Lower lobe of right lung (tissue), 2 donors: ENCODE results near the gene OMP. TPM values are rescaled to one million over a fixed set of nuclear protein-coding genes. Genes with fewer than 3 reads are reported as not detected.

Experiments
- ATAC-seq, 2 donors: fragments of 200-7000 bp; cut with Tn5 transposase; one replicate each; pipeline ENCODE4 v1.9.1; 2020 to 2022; ENCODE audit warnings: mild to moderate bottlenecking in 2 of 2, moderate library complexity in 2 of 2
- DNase-seq: peaks from one replicate; pipeline ENCODE4 v3.0.0-alpha.2; 2020
- H3K27ac ChIP-seq: fragments of 200-600 bp; one replicate; pipeline ENCODE4 v1.8.0; 2022
- H3K27me3 ChIP-seq: fragments of 200-600 bp; one replicate; pipeline ENCODE4 v1.8.0; 2022; ENCODE audit warnings: low read depth
- H3K36me3 ChIP-seq: fragments of 200-600 bp; one replicate; pipeline ENCODE4 v1.8.0; 2022; ENCODE audit warnings: mild to moderate bottlenecking
- H3K4me1 ChIP-seq: fragments of 200-600 bp; one replicate; pipeline ENCODE4 v1.8.0; 2022
- H3K4me3 ChIP-seq: fragments of 200-600 bp; one replicate; pipeline ENCODE4 v1.8.0; 2022; ENCODE audit warnings: mild to moderate bottlenecking
- H3K9me3 ChIP-seq: fragments of 200-600 bp; one replicate; pipeline ENCODE4 v1.8.0; 2022
- intact Hi-C: fragments of 100-400 bp; cut with DNase I; formaldehyde crosslinking; loops from one replicate; pipeline ENCODE4 v1.11.0; 2022
- total RNA-seq: library from RNA; stranded (reverse); fragmentation: NEBNext Ultra II Directional; extraction: Animal tissue kit (Norgen Biotek cat#: 25700); gene quantifications from one replicate; pipeline ENCODE4 v1.2.1, GENCODE V29; 2021
- TF ChIP-seq, protein P1 (sequence below): fragments of 200-600 bp; IDR thresholded peaks from one replicate; pipeline ENCODE4 v1.8.0; 2022; ENCODE audit warnings: antibody characterized with exemption, mild to moderate bottlenecking
- donor health status: DM: no; HTN: yes; CAD: no; lungs with severe emphysema.

Gene OMP
- total RNA-seq, 1 donor from 2014 or later, result not detected

DNA sequence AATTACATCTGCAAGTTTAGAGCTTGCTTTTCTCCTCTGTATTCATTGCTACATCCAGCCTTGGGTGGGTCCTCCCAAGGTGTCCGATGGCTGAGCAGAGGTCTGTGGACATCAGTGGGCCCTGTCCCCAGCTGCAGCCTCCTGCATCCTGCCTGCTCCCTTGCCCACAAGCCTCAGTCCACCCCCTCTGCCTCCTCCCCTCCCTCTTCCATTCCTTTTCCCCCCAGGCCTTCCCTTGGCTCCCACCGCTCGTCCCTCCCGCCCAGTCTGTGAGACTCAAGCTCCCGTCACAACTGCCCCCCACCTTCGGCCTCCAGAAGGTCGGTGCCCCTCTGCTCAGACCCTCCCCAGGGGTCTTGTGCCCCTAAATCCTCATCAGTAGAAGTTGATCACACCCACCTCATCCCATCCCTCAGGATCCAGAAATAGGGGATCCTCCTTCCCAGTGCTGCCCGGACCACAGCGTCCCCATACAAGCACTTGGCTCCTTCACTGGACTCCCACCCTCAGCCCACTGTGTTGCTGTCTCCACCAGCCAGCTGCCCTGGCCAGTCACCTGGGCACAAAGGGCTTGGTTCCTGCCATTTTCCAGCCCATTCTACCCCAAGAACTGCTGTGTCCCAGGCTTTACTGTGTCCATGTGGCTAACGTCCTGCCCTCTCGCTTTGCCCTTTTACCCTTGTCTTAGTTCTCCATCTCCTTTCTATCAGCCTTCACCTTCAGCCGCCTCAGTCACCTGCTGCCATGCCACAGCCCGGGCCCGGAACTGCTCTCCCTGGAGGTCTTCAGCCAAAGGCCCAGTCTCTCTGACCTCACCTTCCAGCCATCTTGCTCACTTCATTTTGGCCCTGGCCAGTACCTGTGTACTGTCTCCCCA lies 2.2 kb upstream of the OMP start:
- intact Hi-C loops, result no loop called here

DNA sequence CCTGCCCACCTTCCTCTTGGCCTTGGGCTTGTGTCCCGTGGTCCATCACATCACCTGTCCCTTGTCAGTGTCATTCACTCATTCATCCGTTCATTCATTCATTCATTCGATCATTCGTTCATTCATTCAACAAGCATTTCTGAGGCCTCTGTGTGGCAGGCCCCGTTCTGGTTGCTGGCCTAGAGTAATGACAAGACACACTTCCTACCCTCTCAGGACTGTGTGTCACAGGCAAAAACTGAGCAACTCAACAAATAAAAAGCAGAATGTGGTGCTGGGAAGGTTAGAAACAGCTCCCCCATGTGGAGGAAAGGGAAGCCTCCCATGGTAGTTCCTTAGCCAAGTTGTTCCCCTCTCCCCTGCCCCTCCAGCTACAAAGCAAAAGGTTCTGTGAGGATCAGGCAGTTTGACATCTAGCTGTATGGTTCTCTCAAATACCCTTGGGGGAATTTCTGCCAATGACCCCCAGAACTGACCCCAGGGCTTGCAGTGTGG lies 1.6 kb upstream of the OMP start:
- Histone ChIP-seq H3K27ac (no peak overlapping the region), H3K4me1 (no peaks in the 10 kb centered on the region), H3K9me3 (no peaks in the 10 kb centered on the region), H3K36me3 (no peaks in the 10 kb centered on the region), H3K27me3 (no peaks in the 10 kb centered on the region), H3K4me3 (no peak overlapping the region)
- no peak for ATAC-seq
- peak; percentile 5 for DNase-seq
- intact Hi-C loops, result no loop called here
- TF ChIP-seq, protein P1, sequence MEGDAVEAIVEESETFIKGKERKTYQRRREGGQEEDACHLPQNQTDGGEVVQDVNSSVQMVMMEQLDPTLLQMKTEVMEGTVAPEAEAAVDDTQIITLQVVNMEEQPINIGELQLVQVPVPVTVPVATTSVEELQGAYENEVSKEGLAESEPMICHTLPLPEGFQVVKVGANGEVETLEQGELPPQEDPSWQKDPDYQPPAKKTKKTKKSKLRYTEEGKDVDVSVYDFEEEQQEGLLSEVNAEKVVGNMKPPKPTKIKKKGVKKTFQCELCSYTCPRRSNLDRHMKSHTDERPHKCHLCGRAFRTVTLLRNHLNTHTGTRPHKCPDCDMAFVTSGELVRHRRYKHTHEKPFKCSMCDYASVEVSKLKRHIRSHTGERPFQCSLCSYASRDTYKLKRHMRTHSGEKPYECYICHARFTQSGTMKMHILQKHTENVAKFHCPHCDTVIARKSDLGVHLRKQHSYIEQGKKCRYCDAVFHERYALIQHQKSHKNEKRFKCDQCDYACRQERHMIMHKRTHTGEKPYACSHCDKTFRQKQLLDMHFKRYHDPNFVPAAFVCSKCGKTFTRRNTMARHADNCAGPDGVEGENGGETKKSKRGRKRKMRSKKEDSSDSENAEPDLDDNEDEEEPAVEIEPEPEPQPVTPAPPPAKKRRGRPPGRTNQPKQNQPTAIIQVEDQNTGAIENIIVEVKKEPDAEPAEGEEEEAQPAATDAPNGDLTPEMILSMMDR, result peak; percentile 18

More for the DNA sequence above, 2.2 kb upstream of the OMP start:
- H3K27me3 ChIP-seq, result no peaks in the 10 kb centered on the region
- DNase-seq (peak; percentile 14), ATAC-seq (no peak)
- H3K27ac ChIP-seq, result no peak overlapping the region
- TF ChIP-seq, protein P1, result no peak
- H3K36me3 ChIP-seq, result no peaks in the 10 kb centered on the region
- H3K4me3 ChIP-seq, result no peak overlapping the region
- no peaks in the 10 kb centered on the region for H3K9me3 ChIP-seq
- no peaks in the 10 kb centered on the region for H3K4me1 ChIP-seq

DNA sequence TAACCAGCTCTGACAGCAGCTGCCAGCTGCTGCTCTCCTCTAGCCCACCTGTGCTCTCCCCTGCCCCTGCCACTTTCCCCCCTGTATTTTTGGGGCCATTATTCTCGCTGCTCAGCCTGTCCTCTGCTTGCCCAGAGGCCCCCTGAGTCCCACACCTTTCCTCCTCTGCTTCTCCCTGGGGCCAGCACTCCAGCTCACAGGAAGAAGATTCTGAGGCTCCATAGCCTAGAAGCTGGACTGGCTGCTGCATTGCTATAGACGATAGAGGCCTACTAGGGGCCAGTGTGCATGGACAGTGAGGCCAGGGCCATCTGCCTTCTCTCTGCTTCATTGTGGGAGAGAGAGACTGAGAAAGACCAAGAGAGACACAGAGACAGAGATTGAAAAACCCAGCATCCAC lies 679 bp downstream of the OMP start:
- ATAC-seq (no peak), DNase-seq (no peak)
- H3K27me3 ChIP-seq, result no peaks in the 10 kb centered on the region
- H3K27ac ChIP-seq, result no peak overlapping the region
- intact Hi-C loops, result no loop called here
- no peaks in the 10 kb centered on the region for H3K4me1 ChIP-seq
- H3K4me3 ChIP-seq, result no peak overlapping the region
- TF ChIP-seq, protein P1, result no peak
- no peaks in the 10 kb centered on the region for H3K9me3 ChIP-seq
- H3K36me3 ChIP-seq, result no peaks in the 10 kb centered on the region

DNA sequence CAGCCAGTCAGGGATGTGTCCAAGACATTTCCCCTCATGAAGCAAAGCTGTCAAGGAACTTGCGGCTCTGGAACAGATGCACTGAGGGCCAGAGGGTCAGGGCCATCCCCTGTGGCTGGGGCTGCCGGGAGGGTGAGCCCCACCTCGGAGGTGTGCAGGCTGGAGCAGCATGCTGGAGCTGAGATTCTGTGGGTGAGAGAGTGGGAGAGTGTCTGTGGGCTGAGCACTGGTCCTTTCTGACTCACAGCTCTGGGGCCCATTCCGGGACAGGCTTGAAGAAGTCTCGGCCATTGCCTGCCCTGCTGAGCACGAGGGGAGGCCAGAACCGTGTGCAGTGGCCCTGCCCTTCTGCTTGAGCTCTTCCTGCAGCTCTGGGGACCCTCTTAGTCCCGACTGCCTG lies 2.1 kb downstream of the OMP start:
- Histone ChIP-seq H3K36me3 (no peaks in the 10 kb centered on the region), H3K9me3 (no peaks in the 10 kb centered on the region), H3K4me1 (no peaks in the 10 kb centered on the region), H3K27ac (no peak overlapping the region), H3K27me3 (no peaks in the 10 kb centered on the region), H3K4me3 (no peak overlapping the region)
- TF ChIP-seq, protein P1, result no peak
- no peak for DNase-seq
- intact Hi-C loops, result no loop called here
- ATAC-seq, result no peak

GRCh38 chr11:77106321-77106720 lies 3.7 kb downstream of the OMP start:
- no peak overlapping the region for H3K27ac ChIP-seq
- intact Hi-C loops, result no loop called here
- DNase-seq (no peak), ATAC-seq (no peak)
- H3K9me3 ChIP-seq, result no peaks in the 10 kb centered on the region
- H3K4me3 ChIP-seq, result no peak overlapping the region
- H3K4me1 ChIP-seq, result no peaks in the 10 kb centered on the region
- no peaks in the 10 kb centered on the region for H3K36me3 ChIP-seq
- H3K27me3 ChIP-seq, result no peaks in the 10 kb centered on the region
- TF ChIP-seq, protein P1, result no peak
